SK-N-MC (cell line): ENCODE data around the gene THRA.

Experiments
- EZH2 ChIP-seq: fragments of 200-600 bp; sonication (generic); IDR thresholded peaks from one replicate; pipeline ENCODE4 v1.6.1; 2017; ENCODE audit warnings: antibody characterized with exemption
- FOXP2 ChIP-seq: optimal IDR thresholded peaks from 2 replicates; pipeline ENCODE3; 2011; ENCODE audit warnings: mild to moderate bottlenecking, moderate library complexity; ENCODE audit not compliant: insufficient read depth; ENCODE audit errors: extremely low read length, control extremely low read depth
- POLR2AphosphoS5 ChIP-seq: IDR thresholded peaks from 2 replicates; pipeline ENCODE4 v1.6.1; 2012; ENCODE audit warnings: mild to moderate bottlenecking, low read depth, low read length, borderline replicate concordance

GRCh38 chr17:40121181-40122135, 58.7 kb downstream of the THRA start, which contains the start of gene MSL1:
- TF ChIP-seq POLR2AphosphoS5 (peak; percentile 63; the same call in 1 of the 2 replicates), EZH2 (no peak), FOXP2 (no peak)
